GM12873 (cell line): ENCODE measurements around the gene FRMD3.

ENCODE experiments used
- CTCF ChIP-seq: IDR thresholded peaks from 2 replicates; pipeline ENCODE4 v1.5.1; 2012; ENCODE audit warnings: low read depth, mild to moderate bottlenecking, moderate library complexity, low read length, control low read depth; ENCODE audit not compliant: insufficient read depth; ENCODE audit errors: missing control alignments

The FRMD3 gene

GRCh38 chr9:83454076-83454475 lies 84.1 kb downstream of the FRMD3 start:
- TF ChIP-seq CTCF = no peak

- no peak for TF ChIP-seq CTCF
Observed at GRCh38 chr9:83451308-83451707, 86.9 kb downstream of the FRMD3 start.

- no peak for TF ChIP-seq CTCF
Observed at GRCh38 chr9:83449983-83450382, 88.2 kb downstream of the FRMD3 start.

DNA sequence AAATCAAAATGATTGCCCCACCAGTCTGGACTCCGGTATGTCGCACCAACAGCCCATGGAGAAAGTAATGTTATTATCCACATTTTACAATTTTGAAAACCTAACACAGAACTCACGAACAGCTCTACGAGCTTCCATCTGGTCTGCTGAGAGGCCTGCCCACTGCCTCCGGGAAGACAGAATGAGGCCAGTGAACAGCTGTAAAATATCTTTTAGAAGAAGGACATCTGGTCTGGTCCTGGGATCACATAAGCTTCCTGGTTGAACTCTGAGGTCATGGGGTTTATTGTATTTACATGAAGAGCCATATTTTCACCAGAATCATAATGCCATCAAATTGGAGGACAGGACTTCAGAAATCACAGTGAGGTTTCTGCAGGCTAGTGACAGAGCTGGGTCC lies 89.0 kb downstream of the FRMD3 start:
- TF ChIP-seq CTCF = no peak

- no peak for TF ChIP-seq CTCF
Observed at GRCh38 chr9:83448626-83449025, 89.6 kb downstream of the FRMD3 start.

DNA sequence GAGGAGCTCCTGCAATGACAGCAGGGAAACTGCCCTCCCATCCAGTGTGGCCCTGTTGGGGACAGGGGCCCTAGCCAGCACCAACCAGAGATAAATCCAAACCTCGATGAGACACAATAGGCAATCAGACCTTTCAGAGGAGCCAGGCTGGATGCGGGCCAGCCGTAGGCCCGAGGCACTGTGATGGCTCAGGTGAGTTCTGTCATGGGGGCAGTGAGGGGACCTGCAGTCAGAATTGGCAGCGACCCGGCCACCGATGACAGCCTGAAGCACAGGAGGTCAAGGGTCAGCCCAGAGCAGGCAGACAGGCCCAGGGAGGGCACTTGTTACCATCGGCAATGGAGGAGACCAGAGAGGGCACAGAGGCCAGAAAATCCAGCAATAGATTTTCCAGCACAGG lies 90.8 kb downstream of the FRMD3 start:
- TF ChIP-seq CTCF = no peak

DNA sequence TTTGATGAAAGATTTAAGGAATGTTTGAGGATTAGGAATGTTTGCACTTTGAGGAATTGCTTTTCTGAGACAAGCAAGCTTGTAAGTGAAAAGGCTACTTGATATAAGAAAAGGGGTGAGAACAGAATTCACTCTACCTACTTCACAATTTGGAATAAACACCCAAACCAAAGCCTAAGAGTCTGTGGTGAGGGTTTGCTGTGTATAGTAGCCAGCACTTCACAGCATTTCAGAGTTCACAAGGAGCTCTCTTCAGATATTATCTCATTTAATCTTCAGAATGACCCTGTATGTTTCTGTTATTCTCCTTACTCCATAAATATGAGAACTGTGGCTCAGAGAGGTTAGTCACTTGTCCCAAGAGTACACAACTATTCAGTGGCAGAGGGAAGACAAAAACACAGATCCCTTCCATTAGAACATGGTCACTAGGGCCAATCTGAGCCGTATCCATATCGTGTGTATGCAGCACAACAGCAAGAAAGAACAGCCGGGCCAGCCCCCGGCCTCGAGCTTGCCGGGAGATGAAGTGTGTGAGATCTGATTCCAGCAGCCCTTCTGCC lies 92.4 kb downstream of the FRMD3 start:
- no peak for TF ChIP-seq CTCF

DNA sequence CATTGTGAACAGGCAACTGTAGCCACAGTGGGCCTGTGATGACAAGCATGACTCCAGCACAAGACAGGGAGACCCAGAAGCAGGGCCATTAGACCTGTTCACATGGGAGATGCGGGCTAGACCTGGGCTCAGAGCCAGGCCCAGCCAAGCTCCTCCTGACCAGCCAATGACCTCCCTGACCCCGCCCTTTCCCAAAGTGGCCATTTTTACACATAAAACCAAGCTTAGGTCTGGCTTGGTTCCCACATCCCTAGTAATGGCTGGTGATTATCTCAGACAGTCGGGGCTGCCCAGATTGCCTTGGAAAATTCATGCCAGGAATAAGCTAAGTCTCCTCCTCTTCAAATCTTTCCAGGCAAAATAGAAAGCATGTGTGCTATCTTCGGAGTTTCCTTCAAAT lies 94.1 kb downstream of the FRMD3 start:
- TF ChIP-seq CTCF = no peak
